GM12864 (cell line): ENCODE data around the gene RHOB.
A peak's percentile ranks its signal among the peaks of the same experiment; 100 is the strongest.

Source experiments
- DNase-seq: peaks from one replicate; pipeline ENCODE4 v3.0.0-alpha.2; 2011; ENCODE audit warnings: low read depth
- H3K4me3 ChIP-seq: 2 replicates; pipeline ENCODE4 v1.5.1; 2011; ENCODE audit warnings: mild to moderate bottlenecking, low read depth, low read length, control low read depth
- TF ChIP-seq, protein P1 (sequence below): IDR thresholded peaks from 2 replicates; pipeline ENCODE4 v1.5.1; 2011; ENCODE audit warnings: low read depth, mild to moderate bottlenecking, moderate library complexity, low read length, control low read depth, inconsistent platforms; ENCODE audit errors: missing control alignments

RHOB gene

GRCh38 chr2:20436716-20437470 lies 10.0 kb upstream of the RHOB start:
- no peak for DNase-seq
- no peak overlapping the region for H3K4me3 ChIP-seq
- TF ChIP-seq, protein P1, sequence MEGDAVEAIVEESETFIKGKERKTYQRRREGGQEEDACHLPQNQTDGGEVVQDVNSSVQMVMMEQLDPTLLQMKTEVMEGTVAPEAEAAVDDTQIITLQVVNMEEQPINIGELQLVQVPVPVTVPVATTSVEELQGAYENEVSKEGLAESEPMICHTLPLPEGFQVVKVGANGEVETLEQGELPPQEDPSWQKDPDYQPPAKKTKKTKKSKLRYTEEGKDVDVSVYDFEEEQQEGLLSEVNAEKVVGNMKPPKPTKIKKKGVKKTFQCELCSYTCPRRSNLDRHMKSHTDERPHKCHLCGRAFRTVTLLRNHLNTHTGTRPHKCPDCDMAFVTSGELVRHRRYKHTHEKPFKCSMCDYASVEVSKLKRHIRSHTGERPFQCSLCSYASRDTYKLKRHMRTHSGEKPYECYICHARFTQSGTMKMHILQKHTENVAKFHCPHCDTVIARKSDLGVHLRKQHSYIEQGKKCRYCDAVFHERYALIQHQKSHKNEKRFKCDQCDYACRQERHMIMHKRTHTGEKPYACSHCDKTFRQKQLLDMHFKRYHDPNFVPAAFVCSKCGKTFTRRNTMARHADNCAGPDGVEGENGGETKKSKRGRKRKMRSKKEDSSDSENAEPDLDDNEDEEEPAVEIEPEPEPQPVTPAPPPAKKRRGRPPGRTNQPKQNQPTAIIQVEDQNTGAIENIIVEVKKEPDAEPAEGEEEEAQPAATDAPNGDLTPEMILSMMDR = no peak

DNA sequence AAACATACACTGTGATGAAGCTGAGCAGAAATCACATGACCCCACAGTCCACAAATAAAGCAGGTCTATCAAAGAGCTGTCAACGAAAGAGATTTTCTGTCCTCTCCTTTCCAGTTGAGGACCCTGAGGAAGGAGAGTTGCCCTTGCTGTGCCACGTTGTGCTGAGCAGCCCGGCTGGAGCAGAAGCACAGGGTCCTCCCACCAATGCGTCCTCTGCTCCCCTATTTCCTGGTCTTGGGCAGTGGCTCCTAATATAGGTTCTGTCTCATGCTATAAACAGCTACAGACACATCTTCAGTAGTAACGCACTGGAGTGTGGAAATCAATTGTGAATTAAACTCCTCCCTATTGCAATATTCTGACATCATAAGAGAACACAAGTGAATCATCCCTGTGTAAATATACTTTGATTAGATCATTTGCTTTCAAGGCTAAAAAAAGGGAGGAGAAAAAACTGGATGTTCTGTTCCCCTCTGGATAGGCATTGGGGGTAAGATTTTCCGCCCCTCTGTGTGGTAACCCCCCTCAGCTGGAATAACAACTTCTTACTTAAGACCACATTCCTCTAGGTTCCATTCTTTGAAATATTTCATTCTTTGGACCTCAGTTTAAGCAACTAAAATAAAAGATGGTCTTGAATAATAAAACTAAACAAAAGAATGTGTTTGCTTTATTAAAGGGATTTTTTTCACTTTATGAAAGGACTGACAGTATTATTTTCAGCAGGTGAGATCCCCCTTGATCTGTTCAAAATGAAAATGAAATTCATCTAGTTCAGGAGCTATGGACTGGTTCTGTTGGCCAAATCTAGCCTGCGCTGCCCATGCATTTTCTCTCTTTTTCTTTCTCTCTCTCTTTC lies 8.3 kb upstream of the RHOB start:
- DNase-seq = no peak
- TF ChIP-seq, protein P1 = no peak
- no peak overlapping the region for H3K4me3 ChIP-seq

DNA sequence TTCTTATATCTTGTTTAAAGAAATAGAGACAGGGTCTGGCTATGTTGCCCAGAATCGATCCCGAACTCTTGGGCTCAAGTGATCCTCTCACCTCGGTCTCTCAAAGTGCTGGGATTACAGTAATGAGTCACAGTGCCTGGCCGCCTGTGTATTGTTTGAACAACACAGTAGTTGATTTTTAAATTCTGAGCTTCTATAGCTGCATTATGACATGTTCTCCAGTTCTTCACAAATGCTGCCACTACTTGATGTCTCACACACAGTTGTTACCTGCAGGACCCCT lies 7.7 kb upstream of the RHOB start:
- H3K4me3 ChIP-seq = no peak overlapping the region
- TF ChIP-seq, protein P1 = no peak
- DNase-seq = no peak

DNA sequence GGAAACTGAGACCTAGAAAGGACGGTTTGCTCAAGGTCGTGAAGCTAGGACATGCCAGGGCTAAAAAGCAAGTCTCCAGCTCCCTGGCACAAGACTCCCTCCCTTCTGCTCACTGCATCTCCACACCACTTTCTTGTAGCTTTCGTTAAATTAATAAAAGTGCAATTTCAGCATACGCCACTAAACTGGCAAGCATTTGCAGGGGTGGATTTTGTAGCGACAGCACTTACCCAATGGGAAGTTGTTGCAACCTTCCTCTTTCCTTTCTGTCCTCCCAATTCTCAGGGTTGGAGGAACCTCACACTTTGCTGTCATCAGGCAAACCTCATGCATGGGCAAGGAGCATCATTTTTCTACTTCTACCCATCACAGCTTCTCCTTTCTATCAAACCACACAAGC lies 7.4 kb upstream of the RHOB start:
- H3K4me3 ChIP-seq = no peak overlapping the region
- TF ChIP-seq, protein P1 = no peak
- no peak for DNase-seq

DNA sequence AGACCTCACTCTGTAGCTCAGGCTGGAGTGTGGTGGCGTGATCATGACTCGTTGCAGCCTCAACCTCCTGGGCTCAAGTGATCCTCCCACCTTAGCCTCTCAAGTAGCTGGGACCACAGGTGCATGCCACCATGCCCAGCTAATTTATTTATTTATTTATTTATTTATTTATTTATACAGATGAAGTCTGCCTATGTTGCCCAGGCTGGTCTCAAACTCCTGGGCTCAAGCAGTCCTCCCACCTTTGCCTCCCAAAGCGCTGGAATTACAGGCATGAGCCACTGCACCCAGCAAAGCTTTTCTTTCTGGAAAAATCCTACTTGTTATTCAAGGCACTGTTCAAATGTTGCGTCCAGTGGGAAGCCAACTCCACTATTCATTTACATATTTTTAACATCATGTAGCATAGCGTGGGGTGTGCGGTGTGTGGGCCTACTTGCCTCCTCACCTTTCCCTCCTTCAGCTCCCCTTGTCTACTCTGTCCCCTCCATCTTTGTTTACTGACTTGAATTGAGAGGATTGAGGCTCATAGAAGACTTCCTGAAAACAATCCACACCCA lies 6.8 kb upstream of the RHOB start:
- DNase-seq = no peak
- H3K4me3 ChIP-seq = no peak overlapping the region
- TF ChIP-seq, protein P1 = no peak

DNA sequence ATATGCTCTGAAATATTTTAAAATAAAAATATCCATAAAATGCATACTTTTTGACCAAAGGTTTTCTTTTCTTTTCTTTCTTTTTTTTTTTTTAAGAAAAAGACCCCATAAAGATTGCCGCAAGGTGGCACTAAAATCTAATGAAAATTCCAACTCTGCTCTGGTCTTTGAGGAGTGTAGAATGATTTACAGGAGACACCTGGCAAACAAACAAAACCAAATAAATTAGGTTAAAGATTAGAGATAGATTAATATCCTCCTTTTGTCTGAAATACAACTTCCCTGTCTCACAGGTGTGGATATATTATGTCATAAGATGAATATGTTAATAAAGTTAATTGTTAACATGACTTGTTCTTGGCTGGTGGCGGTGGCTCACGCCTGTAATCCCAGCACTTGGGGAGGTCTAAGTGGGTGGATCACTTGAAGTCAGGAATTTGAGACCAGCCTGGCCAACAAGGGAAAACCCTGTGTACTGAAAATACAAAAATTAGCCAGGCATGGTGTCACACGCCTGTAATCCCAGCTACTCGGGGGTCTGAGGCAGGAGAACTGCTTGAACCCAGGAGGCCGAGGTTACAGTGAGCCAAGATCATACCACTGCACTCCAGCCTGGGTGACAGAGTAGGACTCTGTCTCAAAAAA lies 3.5 kb upstream of the RHOB start:
- no peak for DNase-seq
- H3K4me3 ChIP-seq = no peak overlapping the region
- TF ChIP-seq, protein P1 = peak; percentile 15
